Measurements from ENCODE around the gene MMD2. TPM values are rescaled to one million over a fixed set of nuclear protein-coding genes. Genes with fewer than 3 reads are reported as not detected.

MMD2 gene
- total RNA-seq, 2 donors from 2014 or later = not detected

- peaks cover 30 to 61% of the 10 kb centered on the region in 2 donors for H3K27me3 Mint-ChIP-seq
- DNase-seq (ENCODE audit: low spot score) = peak; percentile 72
- peak; percentile 82 to 90 for ATAC-seq
- H3K4me3 Mint-ChIP-seq = peak within 1 kb of the TSS; percentile 68
- peaks cover 7% of the 10 kb centered on the region for H3K36me3 Mint-ChIP-seq
- H3K27ac Mint-ChIP-seq = peak within 1 kb of the TSS in 1 of 2 donors; percentile 45
- H3K4me1 Mint-ChIP-seq (ENCODE audit: low read depth in 2 of 2) = peaks cover 6 to 16% of the 10 kb centered on the region in 2 donors
- no peaks in the 10 kb centered on the region for H3K9me3 Mint-ChIP-seq
Measured at GRCh38 chr7:4861673-4862072, 97.3 kb downstream of the MMD2 start, which contains the start of gene PAPOLB. PAPOLB (minus strand) TSS chr7:4862030; CDS start chr7:4861810, 220 bp downstream.

GRCh38 chr7:4861227-4861626, 97.8 kb downstream of the MMD2 start:
- Mint-ChIP-seq H3K4me3 (peak overlapping the region; percentile 68), H3K27ac (peak overlapping the region in 1 of 2 donors; percentile 45)

GRCh38 chr7:4857189-4857588, 101.8 kb downstream of the MMD2 start:
- H3K36me3 Mint-ChIP-seq = no peaks in the 10 kb centered on the region
- no peak for ATAC-seq
- no peaks in the 10 kb centered on the region for H3K9me3 Mint-ChIP-seq

More at GRCh38 chr7:4861227-4861626, 97.8 kb downstream of the MMD2 start:
- Mint-ChIP-seq H3K36me3 (peaks cover 7% of the 10 kb centered on the region), H3K27me3 (peaks cover 33 to 65% of the 10 kb centered on the region in 2 donors), H3K9me3 (no peaks in the 10 kb centered on the region), H3K4me1 (ENCODE audit: low read depth in 2 of 2) (peaks cover 6 to 16% of the 10 kb centered on the region in 2 donors)
- DNase-seq (ENCODE audit: low spot score) (no peak), ATAC-seq (no peak)

GRCh38 chr7:4856336-4857057, 102.5 kb downstream of the MMD2 start:
- H3K4me1 Mint-ChIP-seq (ENCODE audit: low read depth in 2 of 2) = peaks cover 8 to 16% of the 10 kb centered on the region in 2 donors
- no peak for ATAC-seq
- H3K36me3 Mint-ChIP-seq = no peaks in the 10 kb centered on the region
- H3K9me3 Mint-ChIP-seq = no peaks in the 10 kb centered on the region
- peaks cover 14 to 32% of the 10 kb centered on the region in 2 donors for H3K27me3 Mint-ChIP-seq
- no peak for DNase-seq (ENCODE audit: low spot score)
- no peak overlapping the region for H3K27ac Mint-ChIP-seq
- no peak overlapping the region for H3K4me3 Mint-ChIP-seq

More at GRCh38 chr7:4857189-4857588, 101.8 kb downstream of the MMD2 start:
- Mint-ChIP-seq H3K27me3 (peaks cover 14 to 33% of the 10 kb centered on the region in 2 donors), H3K27ac (no peak overlapping the region), H3K4me1 (ENCODE audit: low read depth in 2 of 2) (peaks cover 3 to 10% of the 10 kb centered on the region in 2 donors), H3K4me3 (no peak overlapping the region)
- no peak for DNase-seq (ENCODE audit: low spot score)

Other genes starting within 250 kb of the MMD2 start
- 10 to 100 TPM; 87.3 to 99.4 TPM for gene AP5Z1, start 183.6 kb downstream of the MMD2 start, total RNA-seq
- gene PAPOLB, start 97.2 kb downstream of the MMD2 start, total RNA-seq = under 1 TPM in 1 of 2 donors, not detected in 1; 0.10 TPM
- gene RADIL, start 75.5 kb downstream of the MMD2 start, total RNA-seq = under 1 TPM in 1 of 2 donors, not detected in 1; 0.19 TPM
- gene RBAK, start 86.7 kb upstream of the MMD2 start, total RNA-seq = 10 to 100 TPM; 14.2 to 15.7 TPM
- gene WIPI2, start 231.0 kb upstream of the MMD2 start, total RNA-seq = 10 to 100 TPM; 41.9 to 45.1 TPM